Stimulated activated CD4-positive, alpha-beta T cell treated with anti-CD3 and anti-CD28 coated beads, TNF-alpha, amount 100 ng/mL, for 24 hours (primary cell): ENCODE results near the gene ATXN1.
"Not testable (repeated sequence)": the region's sequence is repeated elsewhere in the genome, so short reads cannot be mapped to it uniquely, and the experiment has no call there.

Experiments
- DNase-seq, 3 experiments: peaks; one replicate each; pipeline ENCODE4 v3.0.0-alpha.2; 2020; ENCODE audit warnings: low read depth in 3 of 3

The ATXN1 gene

DNA sequence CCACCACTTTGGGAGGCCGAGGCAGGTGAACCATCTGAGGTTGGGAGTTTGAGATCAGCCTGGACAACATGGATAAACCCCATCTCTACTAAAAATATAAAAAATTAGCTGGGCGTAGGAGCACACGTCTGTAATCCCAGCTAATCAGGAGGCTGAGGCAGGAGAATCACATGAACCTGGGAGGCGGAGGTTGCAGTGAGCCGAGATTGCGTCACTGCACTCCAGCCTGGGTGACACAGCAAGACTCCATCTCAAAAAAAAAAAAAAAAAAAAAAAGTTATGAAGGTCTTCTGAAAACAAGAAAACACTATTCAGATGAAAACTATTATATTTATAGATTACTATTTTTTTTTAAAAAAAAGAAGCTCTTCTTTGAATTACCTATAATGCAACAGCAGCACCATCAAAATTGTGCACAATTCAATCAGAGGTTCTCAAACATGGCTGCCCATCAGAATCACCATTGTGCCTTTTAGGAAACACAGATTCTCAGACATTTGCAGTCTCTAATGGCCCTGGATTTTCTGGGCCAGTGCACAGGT, 370.3 kb downstream of the ATXN1 start:
- not testable (repeated sequence) for DNase-seq

DNA sequence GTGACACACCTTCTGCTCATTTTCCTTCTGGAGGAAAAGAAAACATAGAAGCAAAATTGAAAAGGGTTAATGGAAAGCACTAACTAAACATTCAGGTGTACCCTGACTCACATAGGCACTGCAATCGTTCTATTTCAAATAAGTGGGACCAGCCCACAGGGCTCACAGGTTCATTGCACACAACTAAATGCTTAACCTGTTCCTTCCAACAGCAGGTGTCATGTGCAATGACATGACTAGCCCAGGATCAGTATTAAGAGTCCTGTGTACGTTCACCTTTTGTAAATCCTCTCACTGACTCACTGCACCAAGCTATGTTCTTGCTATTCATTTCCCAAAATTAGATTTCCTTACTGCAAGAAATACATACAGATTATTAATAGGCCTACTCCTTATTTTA, 371.6 kb downstream of the ATXN1 start:
- no peak for DNase-seq

DNA sequence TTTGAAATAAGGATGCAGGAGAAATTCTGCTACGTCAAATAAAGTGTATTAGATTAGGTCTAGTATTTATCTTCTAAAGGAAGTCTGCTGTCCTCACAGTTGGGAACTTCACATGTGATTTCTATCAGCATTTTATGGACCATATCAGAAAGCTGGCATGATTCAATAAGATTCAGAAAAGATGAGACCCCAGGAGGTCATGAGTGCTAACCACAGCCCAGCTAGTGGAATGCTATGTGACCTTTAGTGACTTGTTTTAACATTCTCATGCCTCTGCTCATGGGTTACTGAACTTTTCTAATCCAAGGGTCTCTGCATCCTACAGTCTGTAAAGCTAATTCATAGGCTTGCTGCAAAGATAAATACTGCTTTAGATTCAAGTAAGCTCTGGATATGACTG, 372.8 kb downstream of the ATXN1 start:
- no peak for DNase-seq

- no peak for DNase-seq
Measured at GRCh38 chr6:16386057-16386456, 375.2 kb downstream of the ATXN1 start.

GRCh38 chr6:16383607-16384206, 377.6 kb downstream of the ATXN1 start:
- no peak for DNase-seq

DNA sequence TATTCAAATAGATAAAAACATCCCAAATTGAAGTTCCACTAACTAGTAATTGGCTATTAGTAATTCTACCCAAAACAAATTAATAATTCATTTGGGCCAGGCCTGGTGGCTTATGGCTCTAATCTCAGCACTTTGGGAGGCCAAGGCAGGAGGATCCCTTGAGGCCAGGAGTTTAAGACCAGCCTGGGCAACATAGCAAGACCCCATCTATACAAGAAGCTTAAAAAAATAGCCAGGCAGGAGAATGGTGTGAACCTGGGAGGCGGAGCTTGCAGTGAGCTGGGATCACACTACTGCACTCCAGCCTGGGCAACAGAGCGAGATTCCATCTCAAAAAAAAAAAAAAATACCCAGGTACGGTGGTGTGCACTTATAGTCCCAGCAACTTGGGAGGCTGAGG, 379.3 kb downstream of the ATXN1 start:
- not testable (repeated sequence) for DNase-seq

GRCh38 chr6:16380220-16380809, 380.9 kb downstream of the ATXN1 start:
- no peak for DNase-seq

- DNase-seq = not testable (repeated sequence)
Measured at GRCh38 chr6:16378360-16378759, 382.9 kb downstream of the ATXN1 start.

- DNase-seq = no peak
Measured at GRCh38 chr6:16377470-16377869, 383.8 kb downstream of the ATXN1 start.

DNA sequence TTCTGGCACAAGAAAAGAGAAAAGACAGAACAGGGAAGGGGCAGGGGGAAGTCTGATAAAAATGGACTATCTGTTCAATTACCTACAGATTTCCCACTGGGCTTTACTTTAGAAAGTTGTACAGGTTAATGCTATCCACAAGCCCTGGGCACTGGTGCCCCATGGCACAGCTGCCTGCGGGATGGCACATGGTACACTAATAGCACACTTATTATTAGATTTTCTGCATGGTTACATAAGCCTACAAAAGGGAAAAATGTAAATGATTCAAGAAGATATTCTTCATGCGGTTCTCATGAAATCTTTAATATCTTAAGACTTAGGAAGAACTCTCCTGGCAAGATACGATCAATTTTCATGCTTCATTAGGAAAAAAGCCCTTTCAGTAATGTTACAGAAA, 385.4 kb downstream of the ATXN1 start:
- DNase-seq = no peak

DNA sequence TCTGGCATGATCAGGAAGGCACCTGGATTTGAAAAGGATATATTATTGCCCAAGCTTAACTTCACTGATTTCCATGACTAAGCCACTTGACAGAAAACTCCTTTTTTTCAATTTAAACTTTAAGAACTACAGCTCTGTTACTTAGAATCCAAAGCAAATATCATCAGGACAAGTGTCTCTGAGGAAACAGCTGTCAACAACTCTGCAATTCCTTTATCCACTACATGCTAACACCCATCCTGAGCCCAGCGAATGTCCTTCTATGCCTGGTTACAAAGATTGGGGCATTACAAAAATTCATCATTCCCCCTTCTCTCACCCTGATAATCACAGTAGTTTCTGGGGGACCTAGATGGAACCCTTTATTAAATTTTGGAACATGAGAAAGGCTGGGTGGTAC, 386.1 kb downstream of the ATXN1 start:
- DNase-seq = no peak

GRCh38 chr6:16374461-16375200, 386.6 kb downstream of the ATXN1 start:
- no peak for DNase-seq

GRCh38 chr6:16374016-16374415, 387.2 kb downstream of the ATXN1 start:
- no peak for DNase-seq

DNA sequence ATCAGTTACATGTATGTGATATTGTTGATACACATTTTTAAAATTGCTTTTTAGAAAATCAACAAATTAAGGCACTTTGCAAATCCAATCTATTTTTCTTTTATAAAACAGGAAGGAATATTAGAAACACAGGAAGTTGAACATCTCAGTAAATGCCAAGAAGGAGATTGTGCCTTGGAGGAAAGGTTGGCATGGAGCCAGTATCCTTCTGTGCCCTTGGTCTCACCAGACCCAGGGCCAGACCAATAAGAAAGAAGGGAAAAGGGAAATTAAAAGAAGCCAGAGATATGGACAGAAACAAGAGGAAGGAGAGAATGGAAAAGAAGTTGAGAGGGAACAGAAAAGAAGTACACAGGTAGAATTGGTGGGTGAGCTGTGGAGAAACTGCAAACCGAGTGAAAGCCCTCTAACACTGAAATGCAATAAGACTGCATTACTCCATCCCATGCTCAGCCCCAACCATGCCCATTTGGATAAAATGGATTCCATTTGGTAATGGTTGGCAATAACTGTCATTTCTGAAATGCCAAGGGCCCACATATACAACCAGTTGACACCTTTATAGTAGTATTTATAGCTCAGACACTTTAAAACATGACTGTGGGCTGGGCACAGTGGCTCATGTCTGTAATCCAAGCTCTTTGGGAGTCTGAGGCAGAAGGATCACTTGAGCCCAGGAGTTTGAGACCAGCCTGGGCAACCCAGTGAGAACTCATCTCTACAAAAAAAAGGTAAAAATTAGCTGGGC, 389.1 kb downstream of the ATXN1 start:
- DNase-seq = no peak

- no peak for DNase-seq
Measured at GRCh38 chr6:16371401-16371800, 389.9 kb downstream of the ATXN1 start.

DNA sequence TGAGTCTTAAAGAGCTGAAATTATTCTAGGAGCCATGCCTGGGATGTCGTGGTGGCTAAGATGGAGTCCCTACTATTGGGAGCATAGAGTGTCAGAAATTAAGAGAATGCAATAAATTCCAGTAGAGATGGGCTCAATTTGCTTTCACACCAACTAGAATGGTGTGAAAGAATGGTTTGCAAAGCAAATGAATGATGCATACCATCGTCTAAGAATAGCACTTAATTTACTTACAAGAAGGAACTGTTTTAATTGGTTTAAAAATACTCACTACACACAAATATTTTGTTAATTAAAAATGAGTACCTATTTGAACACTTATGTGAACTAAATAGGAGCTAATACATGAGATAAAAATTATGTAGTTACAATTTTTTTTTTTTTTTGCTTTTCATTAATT, 390.3 kb downstream of the ATXN1 start:
- DNase-seq = no peak

DNA sequence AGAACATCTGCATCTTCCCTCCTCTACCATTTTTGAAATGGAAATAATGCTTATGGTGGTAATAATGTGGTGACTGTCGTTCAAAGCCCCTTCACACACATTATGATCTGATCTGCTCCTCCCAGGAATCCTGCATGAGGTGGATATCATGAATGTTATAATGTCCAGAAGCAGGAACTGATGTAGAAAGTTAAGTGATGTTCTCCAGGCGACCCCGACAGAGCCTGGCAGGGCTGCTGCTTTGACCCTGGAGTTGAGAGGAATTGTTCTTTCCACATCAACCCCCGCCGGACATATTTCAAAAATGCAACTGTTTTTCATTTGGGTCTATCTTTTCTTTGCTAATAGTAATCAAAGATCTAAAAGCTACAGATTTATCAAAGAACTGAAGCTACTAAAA, 391.3 kb downstream of the ATXN1 start:
- no peak for DNase-seq

DNA sequence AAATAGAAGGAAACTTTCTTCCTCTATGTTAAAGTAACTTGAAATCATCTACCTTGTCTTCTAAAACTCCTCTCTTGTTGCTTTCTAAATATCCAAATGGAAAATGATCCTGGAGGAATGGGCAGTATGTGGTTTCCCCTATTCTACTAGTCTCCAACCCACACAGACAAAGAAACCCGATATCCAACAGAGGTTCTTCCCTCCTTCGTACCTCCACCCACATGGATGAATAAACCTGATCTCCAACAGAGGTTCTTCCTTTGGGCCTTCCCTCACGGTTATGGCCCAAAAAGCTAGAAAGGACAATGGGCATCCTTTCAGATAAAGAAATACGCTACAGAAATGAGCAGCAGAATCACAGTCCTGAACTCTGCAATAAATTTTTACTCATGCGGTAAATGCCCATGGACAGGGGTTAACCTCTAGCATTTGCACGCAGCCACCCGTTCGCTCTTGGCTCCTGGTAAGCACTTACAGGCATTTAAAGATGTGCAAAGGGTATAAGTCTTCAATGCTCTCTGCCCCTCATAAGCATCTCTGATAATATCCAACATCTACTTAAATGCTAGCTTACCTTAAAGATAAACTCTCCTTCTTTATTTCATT, 392.0 kb downstream of the ATXN1 start:
- no peak for DNase-seq

GRCh38 chr6:16367571-16367970, 393.7 kb downstream of the ATXN1 start:
- DNase-seq = no peak

GRCh38 chr6:16363749-16364148, 397.5 kb downstream of the ATXN1 start:
- no peak for DNase-seq

DNA sequence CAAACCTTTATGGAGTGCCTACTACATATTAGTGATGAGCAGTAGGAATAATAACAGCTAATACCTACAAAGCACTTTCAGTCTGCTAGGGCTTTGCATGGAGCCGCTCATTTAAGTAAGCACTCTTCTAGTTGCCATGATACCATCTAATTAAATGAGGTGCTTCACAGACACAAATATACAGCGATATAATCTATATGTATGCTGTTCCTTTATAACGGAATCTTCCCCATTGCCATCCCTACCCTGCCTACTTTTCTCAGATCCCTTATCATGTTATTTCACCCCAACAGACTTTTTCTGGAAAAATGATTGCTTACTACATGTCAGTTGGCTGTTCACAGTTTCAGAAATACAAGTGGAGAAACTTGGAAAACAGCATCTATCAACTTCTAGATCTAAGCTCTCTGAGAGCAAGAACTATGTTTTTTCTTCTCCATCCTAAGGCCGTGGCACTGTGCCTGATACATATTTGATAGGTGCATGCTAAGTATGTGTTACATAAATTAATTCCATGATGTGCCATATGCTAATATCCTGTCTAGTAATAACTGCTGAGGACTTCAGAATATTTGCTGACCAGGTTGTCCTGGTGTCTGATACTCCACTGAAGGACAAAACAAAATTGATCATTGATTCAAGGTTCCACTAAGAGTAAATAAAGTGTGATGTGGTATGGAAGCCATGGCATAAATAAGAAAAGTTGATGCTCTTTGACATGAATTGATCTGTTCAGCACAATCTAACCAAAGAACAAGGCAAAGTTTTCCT, 398.3 kb downstream of the ATXN1 start:
- no peak for DNase-seq
